ENCODE measurements around the gene ZNF512. TPM values are rescaled to one million over a fixed set of nuclear protein-coding genes. Genes with fewer than 3 reads are reported as not detected.

The ZNF512 gene
- total and polyA plus RNA-seq, 9 donors, result 28.8 to 79.7 (median 53.4) TPM

DNA sequence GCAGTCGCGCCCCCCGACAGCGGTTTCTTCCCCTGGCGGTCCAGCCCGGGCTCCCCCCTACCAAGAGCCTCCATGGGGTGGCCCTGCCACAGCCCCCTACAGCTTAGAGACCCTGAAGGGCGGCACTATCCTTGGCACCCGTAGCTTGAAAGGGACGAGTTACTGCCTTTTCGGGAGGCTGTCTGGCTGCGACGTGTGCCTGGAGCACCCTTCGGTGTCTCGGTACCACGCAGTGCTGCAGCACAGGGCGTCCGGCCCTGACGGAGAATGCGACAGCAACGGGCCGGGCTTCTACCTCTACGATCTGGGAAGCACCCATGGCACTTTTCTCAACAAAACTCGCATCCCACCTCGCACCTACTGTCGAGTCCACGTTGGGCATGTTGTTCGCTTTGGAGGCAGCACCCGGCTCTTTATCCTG is 81.3 kb downstream of the ZNF512 start:
- H3K36me3 ChIP-seq, result no peaks in the 10 kb centered on the region
- intact Hi-C loops (cut with DNase I), result no loop called here
- TF ChIP-seq EP300 (IDR thresholded peaks at IDR 0.05) (no peak), POLR2A (IDR thresholded peaks at IDR 0.05) (no peak)
- TF ChIP-seq, protein P1, sequence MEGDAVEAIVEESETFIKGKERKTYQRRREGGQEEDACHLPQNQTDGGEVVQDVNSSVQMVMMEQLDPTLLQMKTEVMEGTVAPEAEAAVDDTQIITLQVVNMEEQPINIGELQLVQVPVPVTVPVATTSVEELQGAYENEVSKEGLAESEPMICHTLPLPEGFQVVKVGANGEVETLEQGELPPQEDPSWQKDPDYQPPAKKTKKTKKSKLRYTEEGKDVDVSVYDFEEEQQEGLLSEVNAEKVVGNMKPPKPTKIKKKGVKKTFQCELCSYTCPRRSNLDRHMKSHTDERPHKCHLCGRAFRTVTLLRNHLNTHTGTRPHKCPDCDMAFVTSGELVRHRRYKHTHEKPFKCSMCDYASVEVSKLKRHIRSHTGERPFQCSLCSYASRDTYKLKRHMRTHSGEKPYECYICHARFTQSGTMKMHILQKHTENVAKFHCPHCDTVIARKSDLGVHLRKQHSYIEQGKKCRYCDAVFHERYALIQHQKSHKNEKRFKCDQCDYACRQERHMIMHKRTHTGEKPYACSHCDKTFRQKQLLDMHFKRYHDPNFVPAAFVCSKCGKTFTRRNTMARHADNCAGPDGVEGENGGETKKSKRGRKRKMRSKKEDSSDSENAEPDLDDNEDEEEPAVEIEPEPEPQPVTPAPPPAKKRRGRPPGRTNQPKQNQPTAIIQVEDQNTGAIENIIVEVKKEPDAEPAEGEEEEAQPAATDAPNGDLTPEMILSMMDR (IDR thresholded peaks at IDR 0.05), result no peak

DNA sequence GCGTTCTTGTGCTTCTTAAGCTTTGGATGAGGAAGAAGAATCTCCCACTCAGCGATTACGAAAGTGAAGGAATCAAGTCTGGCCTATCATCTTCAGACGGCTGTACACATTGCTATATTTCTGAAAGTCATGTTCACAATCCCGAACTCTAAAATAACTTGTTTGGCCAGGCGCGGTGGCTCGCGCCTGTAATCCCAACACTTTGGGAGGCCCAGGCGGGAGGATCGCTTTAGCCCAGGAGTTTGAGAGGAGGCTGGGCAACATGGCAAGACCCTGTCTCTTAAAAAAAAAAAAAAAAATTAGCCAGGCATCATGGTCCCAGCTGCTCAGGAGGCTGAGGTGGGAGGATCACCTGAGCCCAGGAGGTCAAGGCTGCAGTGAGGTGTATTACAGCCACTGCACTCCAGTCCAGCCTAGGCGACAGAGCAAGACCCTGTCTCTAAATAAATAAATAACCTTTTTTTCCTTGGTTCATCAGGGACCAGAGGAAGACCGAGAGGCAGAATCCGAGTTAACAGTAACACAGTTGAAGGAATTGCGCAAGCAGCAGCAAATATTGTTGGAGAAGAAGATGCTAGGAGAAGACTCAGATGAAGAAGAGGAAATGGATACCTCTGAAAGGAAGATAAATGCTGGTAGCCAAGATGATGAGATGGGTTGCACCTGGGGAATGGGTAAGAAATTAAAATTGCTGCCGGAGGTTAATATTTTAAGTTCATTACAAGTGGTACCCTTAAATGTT is 82.0 kb downstream of the ZNF512 start:
- Histone ChIP-seq H3K27me3 (no peaks in the 10 kb centered on the region), H3K9me3 (no peaks in the 10 kb centered on the region), H3K4me3 (peak overlapping the region; percentile 77), H3K36me3 (no peaks in the 10 kb centered on the region), H3K4me1 (ENCODE audit: insufficient read depth) (peaks cover 10% of the 10 kb centered on the region), H3K27ac (no peak overlapping the region)
- TF ChIP-seq EP300 (IDR thresholded peaks at IDR 0.05) (no peak), POLR2A (IDR thresholded peaks at IDR 0.05) (no peak)
- TF ChIP-seq, protein P1 (IDR thresholded peaks at IDR 0.05), result no peak
- intact Hi-C loops (cut with DNase I), result no loop called here
- DNase-seq, result no peak
- WGBS, 3 donors, result 78 to 86% (median 81%) methylated on average over 16 of the region's 16 CpGs

More for the DNA sequence above, 81.3 kb downstream of the ZNF512 start:
- peak overlapping the region; percentile 72 to 86 for H3K27ac ChIP-seq
- H3K4me1 ChIP-seq (ENCODE audit: insufficient read depth), result peaks cover 10% of the 10 kb centered on the region
- H3K9me3 ChIP-seq, result no peaks in the 10 kb centered on the region
- 3 to 4% (median 3%) methylated on average over 28 of the region's 28 CpGs for WGBS, 3 donors
- H3K4me3 ChIP-seq, result peak overlapping the region; percentile 77
- no peaks in the 10 kb centered on the region for H3K27me3 ChIP-seq
- no peak for DNase-seq

DNA sequence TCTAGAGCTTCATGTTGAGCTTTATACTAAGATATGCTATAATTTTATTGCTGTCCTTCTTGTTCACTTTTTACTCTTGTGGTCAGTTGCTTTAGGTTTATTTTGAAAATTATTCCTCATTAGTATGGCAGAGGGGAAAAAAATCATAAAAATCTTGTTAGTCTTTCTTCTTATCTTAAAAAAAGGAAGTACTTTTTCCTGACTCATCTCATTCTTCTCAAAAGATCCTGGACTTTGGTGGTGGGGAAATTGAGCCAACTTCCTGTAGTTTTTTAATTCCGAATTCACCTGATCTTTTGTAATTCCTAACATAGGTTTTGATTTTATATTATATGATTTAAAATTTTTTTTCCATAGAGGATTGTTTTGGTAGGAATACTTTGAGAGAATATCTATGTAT is 84.6 kb downstream of the ZNF512 start:
- Histone ChIP-seq H3K4me1 (ENCODE audit: insufficient read depth) (peaks cover 10% of the 10 kb centered on the region), H3K36me3 (no peaks in the 10 kb centered on the region), H3K4me3 (no peak overlapping the region), H3K27me3 (no peaks in the 10 kb centered on the region), H3K27ac (no peak overlapping the region), H3K9me3 (no peaks in the 10 kb centered on the region)
- DNase-seq, result no peak
- WGBS, 3 donors, result 70 to 85% (median 76%) methylated on average over 1 of the region's 1 CpG
- TF ChIP-seq POLR2A (IDR thresholded peaks at IDR 0.05), result no peak
- TF ChIP-seq, protein P1 (IDR thresholded peaks at IDR 0.05), result no peak
- no peak for TF ChIP-seq EP300 (IDR thresholded peaks at IDR 0.05)
- intact Hi-C loops (cut with DNase I), result no loop called here

DNA sequence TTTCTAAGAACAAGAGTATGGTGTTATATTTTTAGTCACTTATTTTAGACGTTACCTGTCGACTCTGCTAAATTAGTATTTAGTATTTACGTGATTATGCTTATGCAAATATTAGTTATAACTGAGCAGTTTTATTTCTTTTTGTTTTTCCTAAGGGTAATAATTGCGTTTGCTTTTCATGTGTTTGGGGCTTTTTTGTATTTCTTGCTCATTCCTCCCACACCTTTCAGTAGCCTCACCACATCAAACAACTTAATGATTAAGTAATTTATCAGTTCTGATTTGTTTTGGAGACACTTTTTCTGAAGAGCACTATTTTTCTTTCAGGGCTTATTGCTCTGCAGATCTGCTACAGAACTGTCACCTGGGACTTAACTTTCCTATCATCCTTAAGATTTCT is 88.4 kb downstream of the ZNF512 start:
- DNase-seq, result no peak
- Histone ChIP-seq H3K9me3 (no peaks in the 10 kb centered on the region), H3K27me3 (no peaks in the 10 kb centered on the region), H3K4me1 (ENCODE audit: insufficient read depth) (no peaks in the 10 kb centered on the region), H3K4me3 (no peak overlapping the region), H3K27ac (no peak overlapping the region), H3K36me3 (no peaks in the 10 kb centered on the region)
- TF ChIP-seq EP300 (IDR thresholded peaks at IDR 0.05), result no peak
- TF ChIP-seq POLR2A (IDR thresholded peaks at IDR 0.05), result no peak
- TF ChIP-seq, protein P1 (IDR thresholded peaks at IDR 0.05), result no peak
- WGBS, 3 donors, result 92 to 93% (median 93%) methylated on average over 4 of the region's 4 CpGs
- intact Hi-C loops (cut with DNase I), result no loop called here

Small RNAs within 50 kb of the gene (small RNA-seq; reads per million reads assigned to genes)
- not detected for gene RF00340

Other genes starting within 250 kb of the ZNF512 start
- gene GTF3C2, start 226.3 kb upstream of the ZNF512 start, total RNA-seq, result 10 to 100 TPM; 32.8 to 57.7 (median 45.8) TPM
- gene GTF3C2, start 226.3 kb upstream of the ZNF512 start, polyA plus RNA-seq, result 10 to 100 TPM; 26.8 to 49.9 TPM
- gene EIF2B4, start 212.7 kb upstream of the ZNF512 start, total RNA-seq, result 10 to 100 TPM; 28.0 to 46.8 (median 39.0) TPM
- 10 to 100 TPM; 37.0 to 39.9 TPM for gene EIF2B4, start 212.7 kb upstream of the ZNF512 start, polyA plus RNA-seq
- gene SNX17, start 212.4 kb upstream of the ZNF512 start, total RNA-seq, result 100 to 1,000 TPM in 4 of 7 donors, 10 to 100 TPM in 3; 72.3 to 111 (median 100) TPM
- gene SNX17, start 212.4 kb upstream of the ZNF512 start, polyA plus RNA-seq, result 10 to 100 TPM; 82.5 to 94.3 TPM
- 10 to 100 TPM in 6 of 7 donors, 1 to 10 TPM in 1; 4.8 to 24.1 (median 13.6) TPM for gene ZNF513, start 202.3 kb upstream of the ZNF512 start, total RNA-seq
- gene ZNF513, start 202.3 kb upstream of the ZNF512 start, polyA plus RNA-seq, result 10 to 100 TPM in 1 of 2 donors, 1 to 10 TPM in 1; 3.4 to 11.0 TPM
- gene PPM1G, start 173.5 kb upstream of the ZNF512 start, total RNA-seq, result 10 to 100 TPM; 27.2 to 57.4 (median 48.0) TPM
- 10 to 100 TPM; 41.0 to 89.4 TPM for gene PPM1G, start 173.5 kb upstream of the ZNF512 start, polyA plus RNA-seq
- gene NRBP1, start 154.4 kb upstream of the ZNF512 start, total RNA-seq, result 100 to 1,000 TPM in 1 of 7 donors, 10 to 100 TPM in 6; 50.8 to 108 (median 90.0) TPM
- 100 to 1,000 TPM in 1 of 2 donors, 10 to 100 TPM in 1; 79.0 to 169 TPM for gene NRBP1, start 154.4 kb upstream of the ZNF512 start, polyA plus RNA-seq
- 10 to 100 TPM in 1 of 7 donors, 1 to 10 TPM in 6; 2.0 to 34.5 (median 4.4) TPM for gene KRTCAP3, start 140.7 kb upstream of the ZNF512 start, total RNA-seq
- 1 to 10 TPM in 1 of 2 donors, under 1 TPM in 1; 0.82 to 2.8 TPM for gene KRTCAP3, start 140.7 kb upstream of the ZNF512 start, polyA plus RNA-seq
- gene IFT172, start 93.3 kb upstream of the ZNF512 start, total RNA-seq, result 10 to 100 TPM; 37.0 to 52.1 (median 43.9) TPM
- 10 to 100 TPM; 23.9 to 28.9 TPM for gene IFT172, start 93.3 kb upstream of the ZNF512 start, polyA plus RNA-seq
- 100 to 1,000 TPM in 1 of 7 donors, 10 to 100 TPM in 6; 27.3 to 117 (median 53.1) TPM for gene FNDC4, start 87.8 kb upstream of the ZNF512 start, total RNA-seq
- gene FNDC4, start 87.8 kb upstream of the ZNF512 start, polyA plus RNA-seq, result 10 to 100 TPM; 40.2 to 62.3 TPM
- gene GCKR, start 86.2 kb upstream of the ZNF512 start, total RNA-seq, result 10 to 100 TPM in 3 of 7 donors, 1 to 10 TPM in 4; 1.3 to 14.5 (median 5.4) TPM
- gene GCKR, start 86.2 kb upstream of the ZNF512 start, polyA plus RNA-seq, result 1 to 10 TPM; 4.6 to 4.7 TPM
- gene CCDC121, start 46.0 kb downstream of the ZNF512 start, total RNA-seq, result 1 to 10 TPM; 3.2 to 8.8 (median 6.5) TPM
- gene CCDC121, start 46.0 kb downstream of the ZNF512 start, polyA plus RNA-seq, result 1 to 10 TPM; 5.8 to 6.1 TPM
- gene GPN1, start 46.0 kb downstream of the ZNF512 start, total RNA-seq, result 10 to 100 TPM; 15.1 to 24.3 (median 21.4) TPM
- gene GPN1, start 46.0 kb downstream of the ZNF512 start, polyA plus RNA-seq, result 10 to 100 TPM; 20.4 to 48.3 TPM
- 10 to 100 TPM; 20.4 to 29.2 (median 24.5) TPM for gene SUPT7L, start 80.6 kb downstream of the ZNF512 start, total RNA-seq
- gene SUPT7L, start 80.6 kb downstream of the ZNF512 start, polyA plus RNA-seq, result 10 to 100 TPM; 22.1 to 37.7 TPM
- gene SLC4A1AP, start 80.8 kb downstream of the ZNF512 start, total RNA-seq, result 10 to 100 TPM; 15.0 to 19.2 (median 16.2) TPM
- 10 to 100 TPM; 14.6 to 22.0 TPM for gene SLC4A1AP, start 80.8 kb downstream of the ZNF512 start, polyA plus RNA-seq
- 100 to 1,000 TPM in 2 of 7 donors, 10 to 100 TPM in 5; 50.5 to 185 (median 62.4) TPM for gene MRPL33, start 188.7 kb downstream of the ZNF512 start, total RNA-seq
- 100 to 1,000 TPM; 141 to 246 TPM for gene MRPL33, start 188.7 kb downstream of the ZNF512 start, polyA plus RNA-seq